ENCODE data around the gene TNFRSF13B. TPM values are rescaled to one million over a fixed set of nuclear protein-coding genes. Genes with fewer than 3 reads are reported as not detected.

TNFRSF13B gene
- total RNA-seq, 1 experiment from 2014 or later = 0.28 TPM

- H4K5ac ChIP-seq (ENCODE audit: insufficient read length, low read depth, low read length) = no peak overlapping the region
- Mint-ChIP-seq H3K9me3 (no peaks in the 10 kb centered on the region; a peak in 1 of 5 replicates), H3K4me1 (peaks cover 9% of the 10 kb centered on the region in 2 experiments; a peak in 3 of 4 replicates), H3K27me3 (ENCODE audit: low read depth) (peaks cover 2% of the 10 kb centered on the region; the same call in 1 of the 2 replicates), H3K36me3 (ENCODE audit: insufficient read depth in 1 of 3, low read depth in 3 of 3) (no peaks in the 10 kb centered on the region; a peak in 1 of 7 replicates), H3K4me3 (no peak overlapping the region), H3K27ac (no peak overlapping the region)
- no peak overlapping the region for H2AFZ ChIP-seq (ENCODE audit: low read length)
- H3K9me3 ChIP-seq (ENCODE audit: control insufficient read depth, low read depth, low read length) = no peaks in the 10 kb centered on the region
- H2BK120ac ChIP-seq (ENCODE audit: low read depth, low read length, poor library complexity, severe bottlenecking) = no peak overlapping the region
- no peak overlapping the region for H4K8ac ChIP-seq (replicated peaks; ENCODE audit: insufficient read length, low read depth, low read length)
- no peaks in the 10 kb centered on the region for H3K79me2 ChIP-seq (ENCODE audit: insufficient read depth, low read length)
- H2BK15ac ChIP-seq (ENCODE audit: low read depth, low read length) = no peak overlapping the region
- H3K27me3 ChIP-seq (ENCODE audit: insufficient read depth, low read length) = no peaks in the 10 kb centered on the region
- H3K4ac ChIP-seq (ENCODE audit: low read depth, low read length) = no peak overlapping the region
- TF ChIP-seq CTCF (conservative IDR thresholded peaks at IDR 0.05) = no peak
- no peak overlapping the region for H2BK5ac ChIP-seq (ENCODE audit: insufficient read length, low read length)
- no peaks in the 10 kb centered on the region for H3K79me1 ChIP-seq (ENCODE audit: insufficient read depth, low read depth, low read length, poor library complexity, severe bottlenecking)
- no peak overlapping the region for H2BK12ac ChIP-seq (ENCODE audit: insufficient read length, low read depth, low read length)
- no peak overlapping the region for H4K91ac ChIP-seq (ENCODE audit: insufficient read length, low read depth, low read length)
- DNase-seq = no peak
- H2AK5ac ChIP-seq (ENCODE audit: insufficient read length, low read length) = no peak overlapping the region
- H4K20me1 ChIP-seq (ENCODE audit: control insufficient read depth, insufficient read depth, insufficient read length) = no peaks in the 10 kb centered on the region
- no peak overlapping the region for H3K4me2 ChIP-seq (ENCODE audit: insufficient read depth, insufficient read length, low read length)
- H3K18ac ChIP-seq (ENCODE audit: insufficient read length, low read depth, low read length) = no peak overlapping the region
- no peaks in the 10 kb centered on the region for H3K23me2 ChIP-seq (ENCODE audit: insufficient read length, low read depth, low read length, poor library complexity, severe bottlenecking)
- no peak overlapping the region for H3K56ac ChIP-seq (ENCODE audit: insufficient read length, low read depth, low read length)
- no peak overlapping the region for H2BK20ac ChIP-seq (ENCODE audit: low read depth, low read length, poor library complexity, severe bottlenecking)
- H3K14ac ChIP-seq (ENCODE audit: insufficient read depth, low read length) = no peak overlapping the region
- no peak overlapping the region for H3T11ph ChIP-seq (ENCODE audit: low read length)
- WGBS (ENCODE audit: extremely low coverage, insufficient read length, low lambda C conversion rate) = no CpG with 5 or more reads among the region's 8 CpGs
- H3K4me1 ChIP-seq (ENCODE audit: insufficient read depth, low read length) = no peaks in the 10 kb centered on the region
- no peak overlapping the region for H3K23ac ChIP-seq (ENCODE audit: insufficient read length, low read depth, low read length)
- H3K9ac ChIP-seq (ENCODE audit: extremely low read depth, insufficient read length, low read length) = no peak overlapping the region
- H3K27ac ChIP-seq (ENCODE audit: insufficient read length, low read depth, low read length) = no peak overlapping the region
Observed at GRCh38 chr17:16920628-16921020, 51.3 kb downstream of the TNFRSF13B start.

All from H9 (cell line).